A549 (cell line): Measurements from ENCODE around the gene LEMD1.

Source experiments
- CBX8 ChIP-seq: fragments of 200-600 bp; sonication (generic); IDR thresholded peaks from 2 replicates; pipeline ENCODE4 v1.6.1; 2016
- CTCF ChIP-seq: fragments of >200 bp; sonication (Bioruptor Twin); formaldehyde crosslinking; IDR thresholded peaks from 3 replicates; pipeline ENCODE4 v1.5.1; 2016
- ESRRA ChIP-seq: fragments of 150-350 bp; IDR thresholded peaks from 2 replicates; pipeline ENCODE4 v1.6.1; 2014; ENCODE audit warnings: mild to moderate bottlenecking, low read length, borderline replicate concordance
- GATA3 ChIP-seq: IDR thresholded peaks from 2 replicates; pipeline ENCODE4 v1.6.1; 2012; ENCODE audit warnings: borderline replicate concordance
- HOXA7 ChIP-seq: fragments of 250-450 bp; sonication (Bioruptor Pico); IDR thresholded peaks from 2 replicates; pipeline ENCODE4 v1.5.0; 2020; ENCODE audit warnings: mild to moderate bottlenecking, moderate library complexity
- JUNB ChIP-seq: fragments of >200 bp; sonication (Bioruptor Twin); formaldehyde crosslinking; IDR thresholded peaks from 2 replicates; pipeline ENCODE4 v1.6.1; 2016
- MAFK ChIP-seq: fragments of 450-650 bp; IDR thresholded peaks from 2 replicates; pipeline ENCODE4 v1.6.1; 2014; ENCODE audit not compliant: partially characterized antibody
- RCOR1 ChIP-seq: fragments of 150-350 bp; IDR thresholded peaks from 2 replicates; pipeline ENCODE4 v1.6.1; 2014; ENCODE audit warnings: antibody characterized with exemption, low read length, low read depth
- SMC3 ChIP-seq: fragments of >200 bp; sonication (Bioruptor Twin); formaldehyde crosslinking; IDR thresholded peaks from 3 replicates; pipeline ENCODE4 v1.6.1; 2018; ENCODE audit warnings: inconsistent platforms
- TF ChIP-seq, protein P1 (sequence below): fragments of 250-450 bp; sonication (Bioruptor Pico); IDR thresholded peaks from 2 replicates; pipeline ENCODE4 v1.5.0; 2020; ENCODE audit warnings: low read depth, mild to moderate bottlenecking, moderate library complexity

GRCh38 chr1:205436776-205437410, 15.0 kb upstream of the LEMD1 start:
- TF ChIP-seq SMC3 (no peak), CTCF (no peak), GATA3 (no peak), RCOR1 (no peak), JUNB (no peak), MAFK (no peak), CBX8 (no peak), ESRRA (no peak), HOXA7 (CRISPR knock-in tag) (no peak)
- TF ChIP-seq, protein P1, sequence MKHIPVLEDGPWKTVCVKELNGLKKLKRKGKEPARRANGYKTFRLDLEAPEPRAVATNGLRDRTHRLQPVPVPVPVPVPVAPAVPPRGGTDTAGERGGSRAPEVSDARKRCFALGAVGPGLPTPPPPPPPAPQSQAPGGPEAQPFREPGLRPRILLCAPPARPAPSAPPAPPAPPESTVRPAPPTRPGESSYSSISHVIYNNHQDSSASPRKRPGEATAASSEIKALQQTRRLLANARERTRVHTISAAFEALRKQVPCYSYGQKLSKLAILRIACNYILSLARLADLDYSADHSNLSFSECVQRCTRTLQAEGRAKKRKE (CRISPR knock-in tag): no peak
